HepG2 (cell line): ENCODE measurements around the gene MAT2A. TPM values are rescaled to one million over a fixed set of nuclear protein-coding genes. Genes with fewer than 3 reads are reported as not detected.

ENCODE experiments used
- CBX2 ChIP-seq, 2 experiments: fragments of 200-600 bp in 1 of 2; sonication (generic); formaldehyde crosslinking in 1 of 2; IDR thresholded peaks; 2 replicates each; pipeline versions ENCODE4 v1.7.0 to v1.8.1; 2018 to 2022; ENCODE audit warnings: low read depth in 2 of 2, low read length in 1 of 2, mild to moderate bottlenecking in 1 of 2, missing genetic modification reagents in 1 of 2
- CHD2 ChIP-seq: IDR thresholded peaks from 2 replicates; pipeline ENCODE4 v1.6.1; 2011; ENCODE audit warnings: low read depth, low read length, improper control_type of control experiment
- HNF4G ChIP-seq, 2 experiments: sonication (generic) in 1 of 2; formaldehyde crosslinking in 1 of 2; IDR thresholded peaks; 2 replicates each; pipeline versions ENCODE4 v1.4.0 to v1.6.1; 2011 to 2020; ENCODE audit warnings: borderline replicate concordance in 2 of 2, low read depth in 2 of 2, mild to moderate bottlenecking in 2 of 2, low read length in 1 of 2, missing genetic modification reagents in 1 of 2, moderate library complexity in 1 of 2
- JDP2 ChIP-seq: sonication (generic); formaldehyde crosslinking; IDR thresholded peaks from 2 replicates; pipeline ENCODE4 v1.8.1; 2022; ENCODE audit warnings: missing genetic modification reagents, borderline replicate concordance
- JUND ChIP-seq: sonication (generic); formaldehyde crosslinking; IDR thresholded peaks from 2 replicates; pipeline ENCODE4 v1.8.0; 2022; ENCODE audit warnings: mild to moderate bottlenecking, missing genetic modification reagents
- MEIS1 ChIP-seq: sonication (generic); formaldehyde crosslinking; IDR thresholded peaks from 2 replicates; pipeline ENCODE4 v1.9.0; 2021; ENCODE audit warnings: mild to moderate bottlenecking, missing genetic modification reagents, moderate library complexity, borderline replicate concordance
- NCOA2 ChIP-seq: sonication (generic); formaldehyde crosslinking; IDR thresholded peaks from 2 replicates; pipeline ENCODE4 v1.8.0; 2022; ENCODE audit warnings: inconsistent platforms
- NR2F2 ChIP-seq: IDR thresholded peaks from 2 replicates; pipeline ENCODE4 v1.6.1; 2012; ENCODE audit warnings: low read depth, inconsistent platforms, borderline replicate concordance
- ZC3H4 ChIP-seq: sonication (generic); formaldehyde crosslinking; IDR thresholded peaks from 2 replicates; pipeline ENCODE4 v1.4.0; 2020; ENCODE audit warnings: missing genetic modification reagents, borderline replicate concordance
- ZFP62 ChIP-seq: sonication (generic); formaldehyde crosslinking; IDR thresholded peaks from 2 replicates; pipeline ENCODE4 v1.4.0; 2020; ENCODE audit warnings: missing genetic modification reagents
- ZNF232 ChIP-seq: sonication (generic); formaldehyde crosslinking; IDR thresholded peaks from 2 replicates; pipeline ENCODE4 v1.4.0; 2020; ENCODE audit warnings: missing genetic modification reagents, borderline replicate concordance
- ZNF296 ChIP-seq: sonication (generic); formaldehyde crosslinking; conservative IDR thresholded peaks from 2 replicates; pipeline ENCODE4 v1.5.0; 2020; ENCODE audit warnings: mild to moderate bottlenecking, missing genetic modification reagents
- ZNF350 ChIP-seq: sonication (generic); formaldehyde crosslinking; IDR thresholded peaks from 2 replicates; pipeline ENCODE4 v1.4.0; 2020; ENCODE audit warnings: mild to moderate bottlenecking, low read depth, missing genetic modification reagents, borderline replicate concordance
- ZNF354B ChIP-seq: sonication (generic); formaldehyde crosslinking; IDR thresholded peaks from 2 replicates; pipeline ENCODE4 v1.8.0; 2022; ENCODE audit warnings: mild to moderate bottlenecking, missing genetic modification reagents
- ZNF431 ChIP-seq: sonication (generic); formaldehyde crosslinking; IDR thresholded peaks from 2 replicates; pipeline ENCODE4 v1.9.0; 2022; ENCODE audit warnings: missing genetic modification reagents, low read depth, mild to moderate bottlenecking, borderline replicate concordance
- ZNF530 ChIP-seq: sonication (generic); formaldehyde crosslinking; IDR thresholded peaks from 2 replicates; pipeline ENCODE4 v1.5.0; 2020; ENCODE audit warnings: low read depth, mild to moderate bottlenecking, missing genetic modification reagents
- ZNF577 ChIP-seq: sonication (generic); formaldehyde crosslinking; IDR thresholded peaks from 2 replicates; pipeline ENCODE4 v1.4.0; 2020; ENCODE audit warnings: mild to moderate bottlenecking, low read depth, missing genetic modification reagents, borderline replicate concordance
- polyA plus RNA-seq, 8 experiments: library from polyadenylated mRNA; depleted of rRNA in 3 of 8; stranded (reverse) in 7 of 8; unstranded in 1 of 8; fragments of >200 nt; fragmentation: Illumina TruSeq in 4 of 8; extraction: Trizol in 4 of 8; gene quantifications; 2 replicates each; pipeline versions ENCODE4 v1.2.1 to v1.2.3, GENCODE V29; 2011 to 2016; ENCODE audit warnings: low read depth in 4 of 8, missing spikeins in 1 of 8, mixed read lengths in 1 of 8; ENCODE audit not compliant: insufficient read depth in 1 of 8
- total RNA-seq, 5 experiments: library from RNA; depleted of rRNA; stranded (reverse); fragments of >200 nt; fragmentation: Illumina TruSeq; extraction: Trizol; gene quantifications; 2 replicates each; pipeline ENCODE4 v1.2.3, GENCODE V29; 2016; ENCODE audit warnings: low read depth in 1 of 5
- TF ChIP-seq, protein P1 (sequence below): IDR thresholded peaks from 2 replicates; pipeline ENCODE4 v1.6.1; 2016; ENCODE audit warnings: mild to moderate bottlenecking, missing biosample characterization, missing genetic modification reagents
- TF ChIP-seq, protein P2 (sequence below): sonication (generic); formaldehyde crosslinking; IDR thresholded peaks from 2 replicates; pipeline ENCODE4 v1.8.0; 2022; ENCODE audit warnings: mild to moderate bottlenecking, missing genetic modification reagents, moderate library complexity
- TF ChIP-seq, protein P3 (sequence below), 2 experiments: IDR thresholded peaks; 2 replicates each; pipeline ENCODE4 v1.6.1; 2011 to 2012; ENCODE audit warnings: low read length in 2 of 2, borderline replicate concordance in 1 of 2, low read depth in 1 of 2, mild to moderate bottlenecking in 1 of 2, moderate library complexity in 1 of 2
- TF ChIP-seq, protein P4 (sequence below): sonication (generic); formaldehyde crosslinking; IDR thresholded peaks from 2 replicates; pipeline ENCODE4 v1.4.0; 2020; ENCODE audit warnings: low read depth, mild to moderate bottlenecking, missing genetic modification reagents
- TF ChIP-seq, protein P5 (sequence below): sonication (generic); formaldehyde crosslinking; IDR thresholded peaks from 2 replicates; pipeline ENCODE4 v1.4.0; 2020; ENCODE audit warnings: mild to moderate bottlenecking, missing genetic modification reagents

The MAT2A gene
- total and polyA plus RNA-seq, 2 of the 13 experiments (the other 11 are each of a cell fraction or from before 2014, with no cell fraction given): 155 to 331 TPM

DNA sequence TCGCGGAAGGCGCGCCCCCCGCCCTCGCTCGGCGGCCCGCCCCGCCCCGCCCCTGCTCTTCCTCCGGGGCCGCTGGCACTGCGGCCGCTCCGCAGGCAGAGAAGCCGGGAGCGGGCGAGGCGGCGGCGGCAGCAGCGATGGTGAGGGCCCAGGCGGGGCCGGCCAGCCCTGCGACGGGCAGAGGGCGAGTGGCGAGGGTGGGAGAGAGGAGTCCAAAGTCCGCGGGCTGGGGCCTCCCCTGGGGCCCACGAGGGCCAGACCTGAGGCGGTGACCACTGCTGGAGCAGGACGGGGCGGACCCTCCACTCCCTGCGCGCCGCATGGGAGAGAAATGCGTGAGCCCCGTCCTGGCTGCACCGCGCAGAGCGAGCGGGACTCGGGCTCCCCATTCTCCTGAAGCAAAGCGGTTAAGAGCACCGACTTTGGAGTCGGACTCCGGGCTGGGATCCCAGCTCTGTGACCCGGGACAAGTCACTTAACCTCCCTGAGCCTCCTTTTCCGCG, 45.4 kb downstream of the MAT2A start, which contains the start of gene VAMP5 (continued):
- TF ChIP-seq ZNF431 (CRISPR knock-in tag) (peak; percentile 78; the same call in 1 of the 2 replicates), CHD2 (no peak), MEIS1 (CRISPR knock-in tag) (peak; percentile 86; the same call in 1 of the 2 replicates), CBX2 (IDR thresholded peaks at IDR 0.05; ENCODE audit: low read depth, low read length) (no peak), CBX2 (CRISPR knock-in tag; IDR thresholded peaks at IDR 0.05; ENCODE audit: low read depth) (no peak), ZNF577 (CRISPR knock-in tag) (no peak), ZC3H4 (CRISPR knock-in tag) (no peak), ZNF530 (CRISPR knock-in tag) (no peak), ZNF296 (CRISPR knock-in tag) (peak; percentile 96), ZFP62 (no peak), ZNF354B (peak; percentile 60; the same call in 1 of the 2 replicates), ZNF350 (CRISPR knock-in tag) (no peak), NR2F2 (0 out of 2 replicates have a peak, but pooled peaks have one; percentile 12), ZNF232 (peak; percentile 12; the same call in 1 of the 2 replicates), HNF4G (IDR thresholded peaks at IDR 0.05; ENCODE audit: borderline replicate concordance, low read depth, low read length) (peak; percentile 99), HNF4G (CRISPR knock-in tag; IDR thresholded peaks at IDR 0.05; ENCODE audit: borderline replicate concordance, low read depth) (peak; percentile 97), JUND (0 out of 2 replicates have a peak, but pooled peaks have one; percentile 39), JDP2 (CRISPR knock-in tag) (no peak; the same call in 1 of the 2 replicates), NCOA2 (CRISPR knock-in tag) (peak; percentile 57; the same call in 1 of the 2 replicates)
- TF ChIP-seq, protein P1, sequence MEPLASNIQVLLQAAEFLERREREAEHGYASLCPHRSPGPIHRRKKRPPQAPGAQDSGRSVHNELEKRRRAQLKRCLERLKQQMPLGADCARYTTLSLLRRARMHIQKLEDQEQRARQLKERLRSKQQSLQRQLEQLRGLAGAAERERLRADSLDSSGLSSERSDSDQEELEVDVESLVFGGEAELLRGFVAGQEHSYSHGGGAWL: peak; percentile 89
- TF ChIP-seq, protein P2, sequence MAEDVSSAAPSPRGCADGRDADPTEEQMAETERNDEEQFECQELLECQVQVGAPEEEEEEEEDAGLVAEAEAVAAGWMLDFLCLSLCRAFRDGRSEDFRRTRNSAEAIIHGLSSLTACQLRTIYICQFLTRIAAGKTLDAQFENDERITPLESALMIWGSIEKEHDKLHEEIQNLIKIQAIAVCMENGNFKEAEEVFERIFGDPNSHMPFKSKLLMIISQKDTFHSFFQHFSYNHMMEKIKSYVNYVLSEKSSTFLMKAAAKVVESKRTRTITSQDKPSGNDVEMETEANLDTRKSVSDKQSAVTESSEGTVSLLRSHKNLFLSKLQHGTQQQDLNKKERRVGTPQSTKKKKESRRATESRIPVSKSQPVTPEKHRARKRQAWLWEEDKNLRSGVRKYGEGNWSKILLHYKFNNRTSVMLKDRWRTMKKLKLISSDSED (CRISPR knock-in tag): peak; percentile 96
- TF ChIP-seq, protein P3, sequence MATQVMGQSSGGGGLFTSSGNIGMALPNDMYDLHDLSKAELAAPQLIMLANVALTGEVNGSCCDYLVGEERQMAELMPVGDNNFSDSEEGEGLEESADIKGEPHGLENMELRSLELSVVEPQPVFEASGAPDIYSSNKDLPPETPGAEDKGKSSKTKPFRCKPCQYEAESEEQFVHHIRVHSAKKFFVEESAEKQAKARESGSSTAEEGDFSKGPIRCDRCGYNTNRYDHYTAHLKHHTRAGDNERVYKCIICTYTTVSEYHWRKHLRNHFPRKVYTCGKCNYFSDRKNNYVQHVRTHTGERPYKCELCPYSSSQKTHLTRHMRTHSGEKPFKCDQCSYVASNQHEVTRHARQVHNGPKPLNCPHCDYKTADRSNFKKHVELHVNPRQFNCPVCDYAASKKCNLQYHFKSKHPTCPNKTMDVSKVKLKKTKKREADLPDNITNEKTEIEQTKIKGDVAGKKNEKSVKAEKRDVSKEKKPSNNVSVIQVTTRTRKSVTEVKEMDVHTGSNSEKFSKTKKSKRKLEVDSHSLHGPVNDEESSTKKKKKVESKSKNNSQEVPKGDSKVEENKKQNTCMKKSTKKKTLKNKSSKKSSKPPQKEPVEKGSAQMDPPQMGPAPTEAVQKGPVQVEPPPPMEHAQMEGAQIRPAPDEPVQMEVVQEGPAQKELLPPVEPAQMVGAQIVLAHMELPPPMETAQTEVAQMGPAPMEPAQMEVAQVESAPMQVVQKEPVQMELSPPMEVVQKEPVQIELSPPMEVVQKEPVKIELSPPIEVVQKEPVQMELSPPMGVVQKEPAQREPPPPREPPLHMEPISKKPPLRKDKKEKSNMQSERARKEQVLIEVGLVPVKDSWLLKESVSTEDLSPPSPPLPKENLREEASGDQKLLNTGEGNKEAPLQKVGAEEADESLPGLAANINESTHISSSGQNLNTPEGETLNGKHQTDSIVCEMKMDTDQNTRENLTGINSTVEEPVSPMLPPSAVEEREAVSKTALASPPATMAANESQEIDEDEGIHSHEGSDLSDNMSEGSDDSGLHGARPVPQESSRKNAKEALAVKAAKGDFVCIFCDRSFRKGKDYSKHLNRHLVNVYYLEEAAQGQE (IDR thresholded peaks at IDR 0.05; ENCODE audit: borderline replicate concordance in 1 of 2, low read depth in 1 of 2, low read length in 2 of 2): peak in 1 of 2 experiments; percentile 77; a peak in 1 of 4 replicates
- TF ChIP-seq, protein P4, sequence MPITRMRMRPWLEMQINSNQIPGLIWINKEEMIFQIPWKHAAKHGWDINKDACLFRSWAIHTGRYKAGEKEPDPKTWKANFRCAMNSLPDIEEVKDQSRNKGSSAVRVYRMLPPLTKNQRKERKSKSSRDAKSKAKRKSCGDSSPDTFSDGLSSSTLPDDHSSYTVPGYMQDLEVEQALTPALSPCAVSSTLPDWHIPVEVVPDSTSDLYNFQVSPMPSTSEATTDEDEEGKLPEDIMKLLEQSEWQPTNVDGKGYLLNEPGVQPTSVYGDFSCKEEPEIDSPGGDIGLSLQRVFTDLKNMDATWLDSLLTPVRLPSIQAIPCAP: no peak
- TF ChIP-seq, protein P5, sequence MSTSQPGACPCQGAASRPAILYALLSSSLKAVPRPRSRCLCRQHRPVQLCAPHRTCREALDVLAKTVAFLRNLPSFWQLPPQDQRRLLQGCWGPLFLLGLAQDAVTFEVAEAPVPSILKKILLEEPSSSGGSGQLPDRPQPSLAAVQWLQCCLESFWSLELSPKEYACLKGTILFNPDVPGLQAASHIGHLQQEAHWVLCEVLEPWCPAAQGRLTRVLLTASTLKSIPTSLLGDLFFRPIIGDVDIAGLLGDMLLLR (CRISPR knock-in tag): peak; percentile 82
